ENCODE data around the gene FUCA1. TPM values are rescaled to one million over a fixed set of nuclear protein-coding genes. Genes with fewer than 3 reads are reported as not detected.

FUCA1 gene
- polyA plus RNA-seq, 3 donors, result 24.2 to 97.7 (median 96.6) TPM

DNA sequence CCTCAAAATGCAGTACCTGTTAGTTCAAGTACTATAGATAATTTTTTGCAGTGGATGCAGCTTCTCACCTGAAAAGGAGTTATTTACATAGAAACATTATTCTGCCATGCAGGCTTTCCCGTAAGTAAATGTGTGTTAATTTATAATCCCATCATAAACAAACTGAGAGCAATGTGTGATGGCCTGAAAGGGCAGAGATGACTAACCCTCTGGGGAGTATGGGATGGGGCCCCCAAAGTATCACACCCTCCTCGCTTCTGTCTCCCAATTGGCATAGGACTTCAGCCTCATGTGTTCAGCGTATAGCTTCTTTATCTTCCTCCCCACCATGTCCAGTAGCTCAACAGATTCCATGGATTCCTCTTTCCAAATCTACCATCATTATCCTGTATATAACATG is 50.5 kb downstream of the FUCA1 start:
- Histone ChIP-seq H4K20me1 (ENCODE audit: insufficient read depth, low read length) (no peaks in the 10 kb centered on the region), H3K4me1 (ENCODE audit: control insufficient read depth in 1 of 2, insufficient read depth in 2 of 2, low read length in 2 of 2) (no peaks in the 10 kb centered on the region), H2AFZ (ENCODE audit: insufficient read depth, low read depth, low read length, poor library complexity, severe bottlenecking) (no peak overlapping the region), H3K36me3 (replicated peaks in 1 of 2; ENCODE audit: control insufficient read depth in 1 of 2, insufficient read depth in 2 of 2, low read length in 2 of 2) (peaks cover 49 to 71% of the 10 kb centered on the region in 2 donors), H3K79me2 (ENCODE audit: insufficient read depth, low read length) (no peaks in the 10 kb centered on the region), H3K4me2 (replicated peaks; ENCODE audit: extremely low read depth, low read length, poor library complexity, severe bottlenecking) (no peak overlapping the region), H3K27ac (ENCODE audit: low read depth in 1 of 2, low read length in 2 of 2) (no peak overlapping the region), H3K4me3 (replicated peaks in 1 of 3; ENCODE audit: low read depth in 2 of 3, low read length in 3 of 3) (no peak overlapping the region), H3K9me3 (replicated peaks in 1 of 2; ENCODE audit: control insufficient read depth in 1 of 2, insufficient read depth in 1 of 2, low read length in 2 of 2) (no peaks in the 10 kb centered on the region), H3K27me3 (ENCODE audit: control insufficient read depth in 2 of 2, insufficient read depth in 2 of 2, low read length in 2 of 2) (no peaks in the 10 kb centered on the region), H3K9ac (ENCODE audit: insufficient read depth, low read length, poor library complexity, severe bottlenecking) (no peak overlapping the region)
- H3K4me3 Mint-ChIP-seq, result no peak overlapping the region
- intact Hi-C loops (cut with micrococcal nuclease), result no loop called here
- H3K4me1 Mint-ChIP-seq, result peaks cover 2% of the 10 kb centered on the region
- WGBS (ENCODE audit: insufficient coverage), result 100% methylated on average over 1 of the region's 3 CpGs
- H3K9me3 Mint-ChIP-seq, result no peaks in the 10 kb centered on the region
- DNase-seq, result no peak
- TF ChIP-seq, protein P1, sequence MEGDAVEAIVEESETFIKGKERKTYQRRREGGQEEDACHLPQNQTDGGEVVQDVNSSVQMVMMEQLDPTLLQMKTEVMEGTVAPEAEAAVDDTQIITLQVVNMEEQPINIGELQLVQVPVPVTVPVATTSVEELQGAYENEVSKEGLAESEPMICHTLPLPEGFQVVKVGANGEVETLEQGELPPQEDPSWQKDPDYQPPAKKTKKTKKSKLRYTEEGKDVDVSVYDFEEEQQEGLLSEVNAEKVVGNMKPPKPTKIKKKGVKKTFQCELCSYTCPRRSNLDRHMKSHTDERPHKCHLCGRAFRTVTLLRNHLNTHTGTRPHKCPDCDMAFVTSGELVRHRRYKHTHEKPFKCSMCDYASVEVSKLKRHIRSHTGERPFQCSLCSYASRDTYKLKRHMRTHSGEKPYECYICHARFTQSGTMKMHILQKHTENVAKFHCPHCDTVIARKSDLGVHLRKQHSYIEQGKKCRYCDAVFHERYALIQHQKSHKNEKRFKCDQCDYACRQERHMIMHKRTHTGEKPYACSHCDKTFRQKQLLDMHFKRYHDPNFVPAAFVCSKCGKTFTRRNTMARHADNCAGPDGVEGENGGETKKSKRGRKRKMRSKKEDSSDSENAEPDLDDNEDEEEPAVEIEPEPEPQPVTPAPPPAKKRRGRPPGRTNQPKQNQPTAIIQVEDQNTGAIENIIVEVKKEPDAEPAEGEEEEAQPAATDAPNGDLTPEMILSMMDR (IDR thresholded peaks at IDR 0.05), result no peak
- peaks cover 54 to 76% of the 10 kb centered on the region in 2 donors for H3K36me3 Mint-ChIP-seq
- H3K27me3 Mint-ChIP-seq (ENCODE audit: low read depth in 3 of 3), result peaks cover 0 to 2% (median 0%) of the 10 kb centered on the region in 3 donors
- no peak overlapping the region for H3K27ac Mint-ChIP-seq

DNA sequence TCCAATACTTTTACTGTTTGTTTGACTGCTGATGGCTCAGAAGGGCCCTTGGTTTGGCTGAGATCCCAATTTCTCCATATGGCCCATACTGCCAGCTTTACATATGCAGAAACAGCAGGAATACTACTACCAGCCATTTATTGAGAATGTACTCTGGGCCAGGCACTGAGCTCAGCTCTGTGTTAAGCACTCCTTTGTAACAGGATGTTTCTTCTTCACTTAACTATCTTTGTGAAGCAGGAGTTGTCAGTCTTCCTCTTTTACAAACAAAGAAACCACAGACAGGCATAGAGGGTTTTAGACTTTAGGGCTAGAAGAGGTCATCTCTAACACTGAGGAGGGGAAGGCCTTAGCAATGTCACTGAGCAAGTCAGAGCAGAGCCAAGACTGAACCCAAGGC is 51.2 kb downstream of the FUCA1 start:
- no peaks in the 10 kb centered on the region for H3K79me2 ChIP-seq (ENCODE audit: insufficient read depth, low read length)
- no peak overlapping the region for H3K4me3 ChIP-seq (replicated peaks in 1 of 3; ENCODE audit: low read depth in 2 of 3, low read length in 3 of 3)
- no peaks in the 10 kb centered on the region for H3K9me3 ChIP-seq (replicated peaks in 1 of 2; ENCODE audit: control insufficient read depth in 1 of 2, insufficient read depth in 1 of 2, low read length in 2 of 2)
- H3K4me1 ChIP-seq (ENCODE audit: control insufficient read depth in 1 of 2, insufficient read depth in 2 of 2, low read length in 2 of 2), result no peaks in the 10 kb centered on the region
- no peak overlapping the region for H3K4me2 ChIP-seq (replicated peaks; ENCODE audit: extremely low read depth, low read length, poor library complexity, severe bottlenecking)
- no peaks in the 10 kb centered on the region for H3K27me3 ChIP-seq (ENCODE audit: control insufficient read depth in 2 of 2, insufficient read depth in 2 of 2, low read length in 2 of 2)
- Mint-ChIP-seq H3K4me1 (no peaks in the 10 kb centered on the region), H3K27me3 (ENCODE audit: low read depth in 3 of 3) (peaks cover 0 to 2% (median 0%) of the 10 kb centered on the region in 3 donors), H3K9me3 (no peaks in the 10 kb centered on the region), H3K4me3 (no peak overlapping the region), H3K36me3 (peaks cover 55 to 84% of the 10 kb centered on the region in 2 donors), H3K27ac (peak overlapping the region in 1 of 7 donors; percentile 16)
- intact Hi-C loops (cut with micrococcal nuclease), result no loop called here
- H4K20me1 ChIP-seq (ENCODE audit: insufficient read depth, low read length), result no peaks in the 10 kb centered on the region
- H3K27ac ChIP-seq (ENCODE audit: low read depth in 1 of 2, low read length in 2 of 2), result no peak overlapping the region
- H3K36me3 ChIP-seq (replicated peaks in 1 of 2; ENCODE audit: control insufficient read depth in 1 of 2, insufficient read depth in 2 of 2, low read length in 2 of 2), result peaks cover 52 to 78% of the 10 kb centered on the region in 2 donors
- TF ChIP-seq, protein P1 (IDR thresholded peaks at IDR 0.05), result no peak
- H2AFZ ChIP-seq (ENCODE audit: insufficient read depth, low read depth, low read length, poor library complexity, severe bottlenecking), result no peak overlapping the region
- no peak overlapping the region for H3K9ac ChIP-seq (ENCODE audit: insufficient read depth, low read length, poor library complexity, severe bottlenecking)
- no peak for DNase-seq

Data from CD14-positive monocyte (primary cell).